Ishikawa (cell line): ENCODE results near the gene DPF1.

Experiments
- CREB1 ChIP-seq: IDR thresholded peaks from 2 replicates; pipeline ENCODE4 v1.6.1; 2012; ENCODE audit warnings: low read depth
- FOXM1 ChIP-seq: IDR thresholded peaks from 2 replicates; pipeline ENCODE4 v1.6.1; 2012; ENCODE audit warnings: low read depth, borderline replicate concordance
- MAX ChIP-seq: IDR thresholded peaks from 2 replicates; pipeline ENCODE4 v1.6.1; 2012
- NFIC ChIP-seq: IDR thresholded peaks from 2 replicates; pipeline ENCODE4 v1.6.1; 2012
- RAD21 ChIP-seq: IDR thresholded peaks from 2 replicates; pipeline ENCODE4 v1.6.1; 2012; ENCODE audit warnings: low read depth
- TAF1 ChIP-seq: IDR thresholded peaks from 2 replicates; pipeline ENCODE4 v1.6.1; 2012; ENCODE audit warnings: low read depth, mild to moderate bottlenecking
- TEAD4 ChIP-seq: IDR thresholded peaks from 2 replicates; pipeline ENCODE4 v1.6.1; 2012
- YY1 ChIP-seq: IDR thresholded peaks from 2 replicates; pipeline ENCODE4 v1.6.1; 2012; ENCODE audit warnings: low read depth
- ZBTB7A ChIP-seq: IDR thresholded peaks from 2 replicates; pipeline ENCODE4 v1.6.1; 2012; ENCODE audit warnings: low read depth

- TF ChIP-seq NFIC (no peak), TEAD4 (no peak), MAX (no peak), TAF1 (no peak), CREB1 (no peak), RAD21 (no peak), YY1 (no peak), FOXM1 (no peak), ZBTB7A (no peak)
Measured at GRCh38 chr19:38162632-38163031, 61.4 kb downstream of the DPF1 start.
